ENCODE data around the gene PCDHGA12. TPM values are rescaled to one million over a fixed set of nuclear protein-coding genes. Genes with fewer than 3 reads are reported as not detected.
"Not testable (repeated sequence)": the region's sequence is repeated elsewhere in the genome, so short reads cannot be mapped to it uniquely, and the experiment has no call there.

Gene PCDHGA12
- total and polyA plus RNA-seq, 10 donors: 0.02 to 6.3 (median 4.8) TPM

DNA sequence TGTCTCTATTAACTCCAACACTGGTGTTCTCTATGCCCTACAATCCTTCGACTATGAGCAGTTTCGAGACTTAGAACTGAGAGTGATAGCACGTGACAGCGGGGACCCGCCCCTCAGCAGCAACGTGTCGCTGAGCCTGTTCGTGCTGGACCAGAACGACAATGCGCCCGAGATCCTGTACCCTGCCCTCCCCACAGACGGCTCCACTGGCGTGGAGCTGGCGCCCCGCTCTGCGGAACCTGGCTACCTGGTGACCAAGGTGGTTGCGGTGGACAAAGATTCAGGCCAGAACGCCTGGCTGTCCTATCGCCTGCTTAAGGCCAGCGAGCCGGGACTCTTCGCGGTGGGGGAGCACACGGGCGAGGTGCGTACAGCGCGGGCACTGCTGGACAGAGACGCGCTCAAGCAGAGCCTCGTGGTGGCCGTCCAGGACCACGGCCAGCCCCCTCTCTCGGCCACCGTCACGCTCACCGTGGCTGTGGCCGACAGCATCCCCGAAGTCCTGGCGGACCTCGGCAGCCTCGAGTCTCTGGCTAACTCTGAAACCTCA, 7.5 kb upstream of the PCDHGA12 start:
- 26 to 45% (median 30%) methylated on average over 29 to 42 of the region's 42 CpGs for WGBS, 5 donors
- intact Hi-C loops (cut with DNase I; ENCODE audit: low total_unique reads): no loop called here

DNA sequence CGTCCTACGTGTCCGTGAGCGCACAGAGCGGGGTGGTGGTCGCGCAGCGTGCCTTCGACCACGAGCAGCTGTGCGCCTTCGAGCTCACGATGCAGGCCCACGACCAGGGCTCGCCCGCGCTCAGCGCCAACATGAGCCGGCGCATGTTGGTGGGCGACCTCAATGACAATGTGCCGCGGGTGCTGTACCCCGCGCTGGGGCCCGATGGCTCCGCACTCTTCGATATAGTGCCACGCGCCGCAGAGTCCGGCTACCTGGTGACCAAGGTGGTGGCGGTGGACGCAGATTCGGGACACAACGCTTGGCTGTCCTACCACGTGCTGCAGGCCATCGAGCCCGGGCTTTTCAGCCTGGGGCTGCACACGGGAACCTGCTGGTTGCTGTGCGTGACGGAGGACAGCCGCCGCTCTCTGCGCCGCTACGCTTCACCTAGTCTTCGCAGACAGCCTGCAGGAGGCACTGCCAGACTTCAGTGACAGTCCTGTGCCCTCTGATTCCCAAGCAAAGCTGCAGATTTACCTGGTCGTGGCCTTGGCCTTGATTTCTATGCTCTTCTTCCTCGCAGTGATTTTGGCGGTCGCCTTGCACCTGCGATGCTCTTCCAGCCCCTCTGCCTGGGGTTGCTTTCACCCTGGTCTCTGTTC, 2.4 kb upstream of the PCDHGA12 start:
- Histone ChIP-seq H3K4me1 (peaks cover 0 to 19% (median 0%) of the 10 kb centered on the region in 6 donors), H3K4me3 (no peak overlapping the region), H3K27ac (no peak overlapping the region), H3K9me3 (peaks cover 0 to 100% (median 98%) of the 10 kb centered on the region in 8 donors), H3K36me3 (peaks cover 0 to 8% (median 0%) of the 10 kb centered on the region in 6 donors), H3K27me3 (replicated peaks in 1 of 7) (peaks cover 0 to 88% (median 14%) of the 10 kb centered on the region in 7 donors)
- TF ChIP-seq POLR2A (IDR thresholded peaks at IDR 0.05): no peak
- TF ChIP-seq, protein P1, sequence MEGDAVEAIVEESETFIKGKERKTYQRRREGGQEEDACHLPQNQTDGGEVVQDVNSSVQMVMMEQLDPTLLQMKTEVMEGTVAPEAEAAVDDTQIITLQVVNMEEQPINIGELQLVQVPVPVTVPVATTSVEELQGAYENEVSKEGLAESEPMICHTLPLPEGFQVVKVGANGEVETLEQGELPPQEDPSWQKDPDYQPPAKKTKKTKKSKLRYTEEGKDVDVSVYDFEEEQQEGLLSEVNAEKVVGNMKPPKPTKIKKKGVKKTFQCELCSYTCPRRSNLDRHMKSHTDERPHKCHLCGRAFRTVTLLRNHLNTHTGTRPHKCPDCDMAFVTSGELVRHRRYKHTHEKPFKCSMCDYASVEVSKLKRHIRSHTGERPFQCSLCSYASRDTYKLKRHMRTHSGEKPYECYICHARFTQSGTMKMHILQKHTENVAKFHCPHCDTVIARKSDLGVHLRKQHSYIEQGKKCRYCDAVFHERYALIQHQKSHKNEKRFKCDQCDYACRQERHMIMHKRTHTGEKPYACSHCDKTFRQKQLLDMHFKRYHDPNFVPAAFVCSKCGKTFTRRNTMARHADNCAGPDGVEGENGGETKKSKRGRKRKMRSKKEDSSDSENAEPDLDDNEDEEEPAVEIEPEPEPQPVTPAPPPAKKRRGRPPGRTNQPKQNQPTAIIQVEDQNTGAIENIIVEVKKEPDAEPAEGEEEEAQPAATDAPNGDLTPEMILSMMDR (IDR thresholded peaks at IDR 0.05 in 8 of 11, conservative IDR thresholded peaks at IDR 0.05 in 3 of 11): no peak
- TF ChIP-seq POLR2AphosphoS5 (IDR thresholded peaks at IDR 0.05): no peak
- whole genome bisulfite sequencing, 5 donors: 33 to 63% (median 55%) methylated on average over 18 to 53 of the region's 53 CpGs
- DNase-seq: no peak
- intact Hi-C loops (cut with DNase I; ENCODE audit: low total_unique reads): no loop called here

More for the DNA sequence above, 7.5 kb upstream of the PCDHGA12 start:
- H3K36me3 ChIP-seq: peaks cover 0 to 13% (median 0%) of the 10 kb centered on the region in 6 donors
- H3K27me3 ChIP-seq (replicated peaks in 1 of 7): peaks cover 0 to 89% (median 35%) of the 10 kb centered on the region in 7 donors
- TF ChIP-seq POLR2AphosphoS5 (IDR thresholded peaks at IDR 0.05) (no peak), POLR2A (IDR thresholded peaks at IDR 0.05) (no peak)
- TF ChIP-seq, protein P1 (IDR thresholded peaks at IDR 0.05 in 8 of 11, conservative IDR thresholded peaks at IDR 0.05 in 3 of 11): no peak
- peaks cover 0 to 12% (median 0%) of the 10 kb centered on the region in 6 donors for H3K4me1 ChIP-seq
- peaks cover 2 to 100% (median 100%) of the 10 kb centered on the region in 8 donors for H3K9me3 ChIP-seq
- H3K4me3 ChIP-seq: no peak overlapping the region
- no peak overlapping the region for H3K27ac ChIP-seq
- no peak for DNase-seq

DNA sequence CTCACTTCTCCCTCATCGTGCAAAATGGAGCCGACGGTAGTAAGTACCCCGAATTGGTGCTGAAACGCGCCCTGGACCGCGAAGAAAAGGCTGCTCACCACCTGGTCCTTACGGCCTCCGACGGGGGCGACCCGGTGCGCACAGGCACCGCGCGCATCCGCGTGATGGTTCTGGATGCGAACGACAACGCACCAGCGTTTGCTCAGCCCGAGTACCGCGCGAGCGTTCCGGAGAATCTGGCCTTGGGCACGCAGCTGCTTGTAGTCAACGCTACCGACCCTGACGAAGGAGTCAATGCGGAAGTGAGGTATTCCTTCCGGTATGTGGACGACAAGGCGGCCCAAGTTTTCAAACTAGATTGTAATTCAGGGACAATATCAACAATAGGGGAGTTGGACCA, 979 bp downstream of the PCDHGA12 start:
- no peak for DNase-seq
- H3K4me3 ChIP-seq: peak overlapping the region in 7 of 8 donors; percentile 6 to 58 (median 29)
- no peak overlapping the region for H3K27ac ChIP-seq
- H3K27me3 ChIP-seq (replicated peaks in 1 of 7): peaks cover 0 to 79% (median 14%) of the 10 kb centered on the region in 7 donors
- intact Hi-C loops (cut with DNase I; ENCODE audit: low total_unique reads): no loop called here
- peaks cover 0 to 8% (median 0%) of the 10 kb centered on the region in 6 donors for H3K36me3 ChIP-seq
- peaks cover 0 to 100% (median 98%) of the 10 kb centered on the region in 8 donors for H3K9me3 ChIP-seq
- H3K4me1 ChIP-seq: peaks cover 0 to 19% (median 0%) of the 10 kb centered on the region in 6 donors
- 9 to 22% (median 17%) methylated on average over 16 to 37 of the region's 37 CpGs for WGBS, 5 donors
- TF ChIP-seq, protein P1 (IDR thresholded peaks at IDR 0.05 in 8 of 11, conservative IDR thresholded peaks at IDR 0.05 in 3 of 11): no peak
- peak in 1 of 3 donors; percentile 37 for TF ChIP-seq POLR2AphosphoS5 (IDR thresholded peaks at IDR 0.05)
- no peak for TF ChIP-seq POLR2A (IDR thresholded peaks at IDR 0.05)

DNA sequence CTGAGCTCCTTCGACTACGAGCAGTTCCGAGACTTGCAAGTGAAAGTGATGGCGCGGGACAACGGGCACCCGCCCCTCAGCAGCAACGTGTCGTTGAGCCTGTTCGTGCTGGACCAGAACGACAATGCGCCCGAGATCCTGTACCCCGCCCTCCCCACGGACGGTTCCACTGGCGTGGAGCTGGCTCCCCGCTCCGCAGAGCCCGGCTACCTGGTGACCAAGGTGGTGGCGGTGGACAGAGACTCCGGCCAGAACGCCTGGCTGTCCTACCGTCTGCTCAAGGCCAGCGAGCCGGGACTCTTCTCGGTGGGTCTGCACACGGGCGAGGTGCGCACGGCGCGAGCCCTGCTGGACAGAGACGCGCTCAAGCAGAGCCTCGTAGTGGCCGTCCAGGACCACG, 2.0 kb downstream of the PCDHGA12 start:
- H3K27ac ChIP-seq; H3K36me3 ChIP-seq; DNase-seq; intact Hi-C loops (cut with DNase I; ENCODE audit: low total_unique reads): not testable (repeated sequence)
- 32 to 73% (median 43%) methylated on average over 21 to 38 of the region's 38 CpGs for WGBS, 5 donors
- Histone ChIP-seq H3K4me1 (peaks cover 0 to 19% (median 0%) of the 10 kb centered on the region in 6 donors), H3K9me3 (peaks cover 0 to 100% (median 97%) of the 10 kb centered on the region in 8 donors), H3K4me3 (peak overlapping the region in 1 of 8 donors; percentile 58), H3K27me3 (replicated peaks in 1 of 7) (peaks cover 0 to 69% (median 14%) of the 10 kb centered on the region in 7 donors)

DNA sequence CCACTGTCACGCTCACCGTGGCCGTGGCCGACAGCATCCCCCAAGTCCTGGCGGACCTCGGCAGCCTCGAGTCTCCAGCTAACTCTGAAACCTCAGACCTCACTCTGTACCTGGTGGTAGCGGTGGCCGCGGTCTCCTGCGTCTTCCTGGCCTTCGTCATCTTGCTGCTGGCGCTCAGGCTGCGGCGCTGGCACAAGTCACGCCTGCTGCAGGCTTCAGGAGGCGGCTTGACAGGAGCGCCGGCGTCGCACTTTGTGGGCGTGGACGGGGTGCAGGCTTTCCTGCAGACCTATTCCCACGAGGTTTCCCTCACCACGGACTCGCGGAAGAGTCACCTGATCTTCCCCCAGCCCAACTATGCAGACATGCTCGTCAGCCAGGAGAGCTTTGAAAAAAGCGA, 2.4 kb downstream of the PCDHGA12 start:
- H3K4me1 ChIP-seq: peaks cover 0 to 19% (median 0%) of the 10 kb centered on the region in 6 donors
- DNase-seq; H3K36me3 ChIP-seq; H3K4me3 ChIP-seq; H3K27ac ChIP-seq; intact Hi-C loops (cut with DNase I; ENCODE audit: low total_unique reads): not testable (repeated sequence)
- peaks cover 0 to 100% (median 96%) of the 10 kb centered on the region in 8 donors for H3K9me3 ChIP-seq
- peaks cover 0 to 65% (median 14%) of the 10 kb centered on the region in 7 donors for H3K27me3 ChIP-seq (replicated peaks in 1 of 7)
- 20 to 36% (median 30%) methylated on average over 11 to 29 of the region's 29 CpGs for WGBS, 5 donors
